Measurements from ENCODE around the gene IL34.

DNA sequence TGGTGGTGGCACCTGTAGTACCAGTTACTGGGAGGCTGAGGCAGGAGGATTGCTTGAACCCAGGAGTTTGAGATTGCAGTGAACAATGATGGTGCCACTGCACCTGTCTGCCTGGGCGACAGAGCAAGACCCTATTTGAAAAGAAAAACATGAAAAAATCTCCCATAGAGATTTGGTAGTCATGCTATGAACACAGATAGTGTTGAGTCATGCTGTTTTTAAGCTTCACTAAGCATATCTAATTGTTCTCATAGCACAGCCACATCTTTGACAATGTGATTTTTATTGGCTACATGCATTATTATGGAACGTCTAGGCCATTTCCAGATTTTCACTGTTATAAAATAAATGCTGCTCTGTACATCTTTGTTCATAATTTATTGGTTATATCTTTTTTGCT, 6.0 kb downstream of the IL34 start:
- TF ChIP-seq ATF7 (IDR thresholded peaks at IDR 0.05): no peak
- no peak for TF ChIP-seq ATF7 (CRISPR knock-in tag; IDR thresholded peaks at IDR 0.05)
- no peak for TF ChIP-seq NRL (CRISPR knock-in tag; IDR thresholded peaks at IDR 0.05; ENCODE audit: borderline replicate concordance)
- no peak for TF ChIP-seq FOSL2 (CRISPR knock-in tag; IDR thresholded peaks at IDR 0.05)
